Mesodermal cell (in vitro differentiated cells): ENCODE results near the gene MAFF.
"Not testable (repeated sequence)": the region's sequence is repeated elsewhere in the genome, so short reads cannot be mapped to it uniquely, and the experiment has no call there.

Experiments
- H3K27ac ChIP-seq: 2 replicates; pipeline ENCODE4 v1.7.0; 2013; ENCODE audit warnings: mild to moderate bottlenecking, low read depth, low read length, moderate library complexity; ENCODE audit not compliant: severe bottlenecking
- H3K36me3 ChIP-seq: 2 replicates; pipeline ENCODE4 v1.7.1; 2013; ENCODE audit warnings: mild to moderate bottlenecking, low read length, moderate library complexity; ENCODE audit not compliant: control insufficient read depth, insufficient read depth
- H3K4me1 ChIP-seq: one replicate; pipeline ENCODE4 v1.7.1; 2013; ENCODE audit warnings: mild to moderate bottlenecking, low read length; ENCODE audit not compliant: insufficient read depth, control insufficient read depth, poor library complexity, severe bottlenecking
- H3K4me3 ChIP-seq: 2 replicates; pipeline ENCODE4 v1.7.0; 2013; ENCODE audit warnings: low read length, control low read depth, mild to moderate bottlenecking; ENCODE audit not compliant: insufficient read depth, poor library complexity, severe bottlenecking; ENCODE audit errors: extremely low read depth
- H3K9me3 ChIP-seq: 2 replicates; pipeline ENCODE4 v1.7.1; 2013; ENCODE audit warnings: mild to moderate bottlenecking, low read length, moderate library complexity; ENCODE audit not compliant: control insufficient read depth
- WGBS, 2 experiments: methylation state at CpG; one replicate each; pipeline ENCODE4 v1.1.5; 2013; ENCODE audit warnings: missing lambda C conversion rate in 2 of 2; ENCODE audit not compliant: insufficient coverage in 2 of 2; 5-methylcytosine and 5-hydroxymethylcytosine counted together

MAFF gene

DNA sequence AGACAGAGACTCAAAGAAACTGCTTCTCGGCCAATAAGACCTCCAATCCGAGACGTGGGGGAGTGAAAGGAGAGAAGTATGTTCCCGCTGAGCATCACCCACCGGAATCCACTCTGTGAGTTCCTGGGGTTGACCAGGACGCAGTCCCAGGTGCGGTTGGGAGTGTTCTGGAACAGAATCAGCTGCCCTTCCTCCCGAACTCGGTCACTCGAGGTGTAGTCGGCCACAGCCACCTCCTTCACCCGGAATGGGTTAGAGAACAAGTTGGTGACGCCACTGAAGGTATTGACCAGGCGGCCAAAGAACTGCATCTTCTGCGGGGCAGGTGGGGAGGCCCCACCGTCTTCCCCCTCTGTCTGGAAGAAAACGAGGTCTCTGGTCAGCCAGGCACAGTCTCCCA lies 32.7 kb upstream of the MAFF start:
- no peak overlapping the region for H3K4me3 ChIP-seq
- peaks cover 6% of the 10 kb centered on the region for H3K4me1 ChIP-seq
- 92 to 94% methylated on average over 13 to 17 of the region's 17 CpGs for WGBS, 2 experiments

GRCh38 chr22:38170469-38170868 lies 31.3 kb upstream of the MAFF start:
- Histone ChIP-seq H3K4me1 (peaks cover 3% of the 10 kb centered on the region), H3K4me3 (no peak overlapping the region), H3K27ac (no peak overlapping the region), H3K9me3 (no peaks in the 10 kb centered on the region), H3K36me3 (peaks cover 5% of the 10 kb centered on the region)
- WGBS, 2 experiments = 92 to 100% methylated on average over 2 to 3 of the region's 5 CpGs

More for the DNA sequence above, 32.7 kb upstream of the MAFF start:
- no peak overlapping the region for H3K27ac ChIP-seq
- H3K36me3 ChIP-seq = peaks cover 5% of the 10 kb centered on the region
- no peaks in the 10 kb centered on the region for H3K9me3 ChIP-seq

GRCh38 chr22:38171927-38172831 lies 29.6 kb upstream of the MAFF start:
- Histone ChIP-seq H3K9me3 (no peaks in the 10 kb centered on the region), H3K27ac (no peak overlapping the region), H3K4me1 (peaks cover 3% of the 10 kb centered on the region), H3K4me3 (no peak overlapping the region), H3K36me3 (no peaks in the 10 kb centered on the region)
- 90 to 93% methylated on average over 13 to 14 of the region's 16 CpGs for WGBS, 2 experiments

GRCh38 chr22:38172832-38173640 lies 28.8 kb upstream of the MAFF start:
- 91 to 93% methylated on average over 8 to 14 of the region's 16 CpGs for WGBS, 2 experiments
- H3K36me3 ChIP-seq = no peaks in the 10 kb centered on the region

DNA sequence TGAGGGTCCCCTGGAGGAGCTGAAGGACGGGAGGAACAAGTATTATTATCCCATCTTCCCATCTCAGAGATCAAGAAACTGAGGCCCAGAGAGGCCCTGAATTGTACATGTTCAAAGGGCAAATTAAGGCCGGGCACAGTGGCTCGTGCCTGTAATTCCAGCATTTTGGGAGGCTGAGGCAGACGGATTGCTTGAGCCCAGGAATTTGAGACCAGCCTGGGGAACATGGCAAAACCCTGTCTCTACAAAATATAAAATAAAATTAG lies 28.2 kb upstream of the MAFF start:
- 91 to 100% methylated on average over 2 to 3 of the region's 4 CpGs for WGBS, 2 experiments
- H3K36me3 ChIP-seq = no peaks in the 10 kb centered on the region
- peaks cover 10% of the 10 kb centered on the region for H3K4me1 ChIP-seq
- no peaks in the 10 kb centered on the region for H3K9me3 ChIP-seq
- H3K27ac ChIP-seq = no peak overlapping the region
- H3K4me3 ChIP-seq = no peak overlapping the region

More at GRCh38 chr22:38172832-38173640, 28.8 kb upstream of the MAFF start:
- Histone ChIP-seq H3K27ac (no peak overlapping the region), H3K4me1 (peaks cover 9% of the 10 kb centered on the region), H3K4me3 (no peak overlapping the region), H3K9me3 (no peaks in the 10 kb centered on the region)

GRCh38 chr22:38174626-38175025 lies 27.2 kb upstream of the MAFF start:
- H3K4me3 ChIP-seq = no peak overlapping the region
- H3K4me1 ChIP-seq = peaks cover 10% of the 10 kb centered on the region
- WGBS, 2 experiments = 82 to 90% methylated on average over 11 to 13 of the region's 14 CpGs
- H3K36me3 ChIP-seq = no peaks in the 10 kb centered on the region
- no peaks in the 10 kb centered on the region for H3K9me3 ChIP-seq
- H3K27ac ChIP-seq = no peak overlapping the region

DNA sequence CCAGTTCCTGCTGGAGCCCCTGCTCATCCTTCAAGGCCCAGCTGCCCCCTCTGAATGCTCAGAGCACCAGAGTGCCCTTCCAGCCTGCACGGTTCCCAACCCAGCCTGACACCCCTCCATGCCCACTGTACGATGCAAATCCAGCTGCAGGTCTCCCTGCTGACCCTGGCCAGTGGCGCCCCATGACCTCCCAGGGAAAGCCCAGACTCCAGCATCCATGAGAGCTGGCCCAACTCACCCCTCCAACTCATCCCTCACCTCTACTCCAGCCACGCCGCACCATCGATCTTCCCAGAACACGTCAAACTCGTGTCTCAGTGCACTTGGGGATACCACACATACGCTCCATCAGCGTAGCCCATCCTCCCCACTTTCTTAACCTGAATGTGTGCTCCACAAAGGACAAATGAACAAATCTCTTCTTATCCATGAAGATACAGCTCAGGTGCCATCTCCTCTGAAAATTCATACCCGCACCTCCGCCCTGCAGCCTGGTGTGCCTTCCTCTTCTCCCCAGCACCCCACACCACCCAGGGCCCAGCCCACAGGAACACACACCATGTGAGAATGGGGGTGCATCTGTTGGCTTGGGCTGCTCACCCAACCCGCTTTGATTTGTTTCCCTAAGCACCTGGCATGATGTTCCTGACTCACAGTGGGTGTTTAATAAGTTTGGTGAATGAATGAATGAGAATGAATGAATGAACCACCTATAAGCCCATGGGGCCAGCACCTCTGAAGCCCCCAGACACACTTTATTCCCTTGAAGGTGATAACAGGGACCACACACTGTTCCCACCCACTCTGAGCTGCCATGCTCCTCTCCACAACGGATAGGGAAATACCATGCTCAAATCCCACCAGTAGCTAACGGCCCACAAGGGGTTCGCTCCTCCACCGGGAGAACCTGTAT lies 26.3 kb upstream of the MAFF start:
- H3K27ac ChIP-seq = no peak overlapping the region
- H3K4me1 ChIP-seq = peaks cover 11% of the 10 kb centered on the region
- H3K4me3 ChIP-seq = no peak overlapping the region
- no peaks in the 10 kb centered on the region for H3K36me3 ChIP-seq
- H3K9me3 ChIP-seq = no peaks in the 10 kb centered on the region
- WGBS, 2 experiments = 92 to 96% methylated on average over 14 to 15 of the region's 17 CpGs

DNA sequence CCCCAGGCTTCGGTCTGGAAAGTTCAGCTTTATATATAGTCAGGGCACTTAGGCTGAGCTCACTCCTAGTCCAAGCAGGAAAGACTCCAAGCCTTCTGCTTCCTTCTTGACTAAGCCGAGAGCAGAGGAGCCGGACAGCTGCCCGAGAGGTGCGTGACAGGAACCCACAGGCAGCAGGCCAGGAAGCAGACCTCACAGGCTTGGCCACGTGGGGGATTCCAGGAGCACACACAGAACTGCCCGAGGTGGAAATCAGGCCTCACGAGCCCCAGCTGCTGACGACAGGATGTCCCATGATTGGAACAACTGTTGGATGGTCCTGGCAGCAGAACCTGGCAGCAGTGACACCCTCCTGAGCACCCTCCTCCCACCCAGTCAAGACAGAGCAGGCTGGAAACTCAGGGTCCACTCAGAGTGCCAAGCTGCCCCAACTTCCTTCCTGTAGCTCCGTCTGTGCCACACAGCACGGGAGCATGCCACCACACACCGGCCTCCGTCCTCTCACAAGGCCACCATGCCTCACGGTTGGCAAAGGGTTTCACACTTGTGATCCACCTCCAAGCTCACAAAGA lies 25.5 kb upstream of the MAFF start:
- Histone ChIP-seq H3K4me3 (no peak overlapping the region), H3K4me1 (peaks cover 16% of the 10 kb centered on the region), H3K27ac (no peak overlapping the region), H3K36me3 (no peaks in the 10 kb centered on the region), H3K9me3 (no peaks in the 10 kb centered on the region)
- 91 to 93% methylated on average over 11 of the region's 14 CpGs for WGBS, 2 experiments

GRCh38 chr22:38177044-38177443 lies 24.8 kb upstream of the MAFF start:
- Histone ChIP-seq H3K9me3 (no peaks in the 10 kb centered on the region), H3K36me3 (no peaks in the 10 kb centered on the region), H3K27ac (no peak overlapping the region), H3K4me3 (no peak overlapping the region), H3K4me1 (peaks cover 16% of the 10 kb centered on the region)
- no CpG with 5 or more reads among the region's 4 CpGs for WGBS, 2 experiments

DNA sequence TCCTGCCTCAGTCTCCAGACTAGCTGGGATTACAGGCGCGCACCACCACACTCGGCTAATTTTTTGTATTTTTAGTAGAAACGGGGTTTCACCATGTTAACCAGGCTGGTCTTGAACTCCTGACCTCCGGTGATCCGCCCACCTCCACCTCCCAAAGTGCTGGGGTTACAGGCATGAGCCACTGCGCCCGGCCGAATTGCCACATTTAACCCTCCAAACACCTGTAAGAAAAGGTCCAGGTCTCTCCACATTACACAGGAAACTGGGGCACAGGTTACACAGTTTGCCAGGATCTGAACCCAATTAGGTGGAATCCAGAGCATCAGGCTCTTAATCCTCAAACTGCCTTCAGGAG lies 24.2 kb upstream of the MAFF start:
- H3K9me3 ChIP-seq, H3K36me3 ChIP-seq, H3K4me3 ChIP-seq: not testable (repeated sequence)
- Histone ChIP-seq H3K4me1 (peaks cover 16% of the 10 kb centered on the region), H3K27ac (peak overlapping the region; percentile 93)
- 84 to 88% methylated on average over 5 to 7 of the region's 9 CpGs for WGBS, 2 experiments
